GM18511 (cell line): ENCODE data around the gene PHF21A.

Source experiments
- ATAC-seq: cut with Tn5 transposase; IDR thresholded peaks from one replicate; pipeline ENCODE4 v1.9.1; 2021; ENCODE audit warnings: mild to moderate bottlenecking, moderate library complexity; ENCODE audit not compliant: unreplicated experiment

PHF21A gene

GRCh38 chr11:46121301-46121723 is at the start of gene PHF21A:
TSS of gene PHF21A (minus strand) at chr11:46121454. CDS start at chr11:46084219, 37,235 bp downstream.
- peak; percentile 64 for ATAC-seq

GRCh38 chr11:46170797-46171196 is 49.5 kb upstream of the PHF21A start:
- ATAC-seq = no peak

GRCh38 chr11:46162700-46163099 is 41.4 kb upstream of the PHF21A start:
- no peak for ATAC-seq

GRCh38 chr11:46161201-46161600 is 39.9 kb upstream of the PHF21A start:
- ATAC-seq = no peak

GRCh38 chr11:46160100-46160499 is 38.8 kb upstream of the PHF21A start:
- no peak for ATAC-seq

GRCh38 chr11:46159680-46160079 is 38.4 kb upstream of the PHF21A start:
- no peak for ATAC-seq

GRCh38 chr11:46149826-46150225 is 28.6 kb upstream of the PHF21A start:
- no peak for ATAC-seq

GRCh38 chr11:46149342-46149741 is 28.1 kb upstream of the PHF21A start:
- no peak for ATAC-seq

GRCh38 chr11:46144741-46145140 is 23.5 kb upstream of the PHF21A start:
- no peak for ATAC-seq

- ATAC-seq = no peak
These were observed 22.0 kb upstream of the PHF21A start for GRCh38 chr11:46143049-46143806.

GRCh38 chr11:46142561-46142960 is 21.3 kb upstream of the PHF21A start:
- no peak for ATAC-seq

- ATAC-seq = no peak
These were observed 20.3 kb upstream of the PHF21A start for GRCh38 chr11:46141597-46141996.

GRCh38 chr11:46134540-46134939 is 13.3 kb upstream of the PHF21A start:
- ATAC-seq = no peak

GRCh38 chr11:46134061-46134460 is 12.8 kb upstream of the PHF21A start:
- no peak for ATAC-seq

- no peak for ATAC-seq
These were observed 11.9 kb upstream of the PHF21A start for GRCh38 chr11:46133119-46133518.

- no peak for ATAC-seq
These were observed 9.2 kb upstream of the PHF21A start for GRCh38 chr11:46130286-46130940.

GRCh38 chr11:46129133-46129532 is 7.9 kb upstream of the PHF21A start:
- no peak for ATAC-seq

- ATAC-seq = peak; percentile 84
These were observed 5.9 kb upstream of the PHF21A start for GRCh38 chr11:46127150-46127638.

GRCh38 chr11:46125284-46125683 is 4.0 kb upstream of the PHF21A start:
- no peak for ATAC-seq

GRCh38 chr11:46122945-46123715 is 1.9 kb upstream of the PHF21A start:
- ATAC-seq = no peak

- peak; percentile 42 for ATAC-seq
These were observed 647 bp upstream of the PHF21A start for GRCh38 chr11:46121724-46122477.
